Gastroesophageal sphincter (tissue), 4 donors: Measurements from ENCODE around the gene BAIAP2L1. TPM values are rescaled to one million over a fixed set of nuclear protein-coding genes. Genes with fewer than 3 reads are reported as not detected.
"Not testable (repeated sequence)": the region's sequence is repeated elsewhere in the genome, so short reads cannot be mapped to it uniquely, and the experiment has no call there.

Experiments used
- ATAC-seq: fragments of 150-250 bp; one replicate; pipeline ENCODE4 v1.9.1; 2016; ENCODE audit warnings: mild to moderate bottlenecking, moderate library complexity
- H3K27ac ChIP-seq, 4 donors: fragments of 200-600 bp; sonication (generic) in 3 of 4; 1 replicate in 3 of 4; 2 replicates in 1 of 4; pipeline ENCODE4 v1.5.1; 2016 to 2019
- H3K27me3 ChIP-seq: fragments of 200-600 bp; sonication (generic); one replicate; pipeline ENCODE4 v1.5.1; 2019
- H3K36me3 ChIP-seq, 2 donors: fragments of 200-600 bp; sonication (generic); one replicate each; pipeline ENCODE4 v1.5.1; 2019; ENCODE audit warnings: control low read depth in 1 of 2
- H3K4me1 ChIP-seq, 3 donors: fragments of 200-600 bp; sonication (generic); 1 replicate in 2 of 3; 2 replicates in 1 of 3; pipeline ENCODE4 v1.5.1; 2016 to 2019; ENCODE audit warnings: control low read depth in 2 of 3
- H3K4me3 ChIP-seq, 2 donors: fragments of 200-600 bp; sonication (generic); one replicate each; pipeline ENCODE4 v1.5.1; 2019; ENCODE audit warnings: mild to moderate bottlenecking in 1 of 2, moderate library complexity in 1 of 2
- H3K9me3 ChIP-seq, 3 donors: fragments of 200-600 bp; sonication (generic); one replicate each; pipeline ENCODE4 v1.5.1; 2017 to 2019; ENCODE audit warnings: control low read depth in 2 of 3
- EP300 ChIP-seq: sonication (generic); formaldehyde crosslinking; IDR thresholded peaks from one replicate; pipeline ENCODE4 v1.6.1; 2017; ENCODE audit warnings: antibody characterized with exemption, mild to moderate bottlenecking
- POLR2A ChIP-seq, 2 donors: fragments of 450-650 bp; IDR thresholded peaks; one replicate each; pipeline ENCODE4 v1.6.1; 2017; ENCODE audit warnings: antibody characterized with exemption in 2 of 2, mild to moderate bottlenecking in 2 of 2, moderate library complexity in 1 of 2
- POLR2AphosphoS5 ChIP-seq: sonication (generic); formaldehyde crosslinking; IDR thresholded peaks from one replicate; pipeline ENCODE4 v1.6.1; 2017; ENCODE audit warnings: antibody characterized with exemption
- WGBS, 2 donors: methylation state at CpG; one replicate each; pipeline ENCODE4 v1.1.5; 2018; ENCODE audit warnings: low coverage in 1 of 2; 5-methylcytosine and 5-hydroxymethylcytosine counted together
- total RNA-seq, 4 donors: library from RNA; depleted of rRNA; stranded (reverse); fragments of >200 nt; gene quantifications; one replicate each; pipeline ENCODE4 v1.1.0, GENCODE V29; 2016
- TF ChIP-seq, protein P1 (sequence below), 4 experiments: fragments of 200-600 bp in 2 of 4; fragments of 450-650 bp in 2 of 4; sonication (generic) in 1 of 4; IDR thresholded peaks; one replicate each; pipeline ENCODE4 v1.5.1; 2017 to 2019; ENCODE audit warnings: antibody characterized with exemption in 4 of 4, mild to moderate bottlenecking in 2 of 4, moderate library complexity in 2 of 4

BAIAP2L1 gene
- total RNA-seq, 4 donors from 2014 or later = 0.13 to 6.7 (median 2.1) TPM

DNA sequence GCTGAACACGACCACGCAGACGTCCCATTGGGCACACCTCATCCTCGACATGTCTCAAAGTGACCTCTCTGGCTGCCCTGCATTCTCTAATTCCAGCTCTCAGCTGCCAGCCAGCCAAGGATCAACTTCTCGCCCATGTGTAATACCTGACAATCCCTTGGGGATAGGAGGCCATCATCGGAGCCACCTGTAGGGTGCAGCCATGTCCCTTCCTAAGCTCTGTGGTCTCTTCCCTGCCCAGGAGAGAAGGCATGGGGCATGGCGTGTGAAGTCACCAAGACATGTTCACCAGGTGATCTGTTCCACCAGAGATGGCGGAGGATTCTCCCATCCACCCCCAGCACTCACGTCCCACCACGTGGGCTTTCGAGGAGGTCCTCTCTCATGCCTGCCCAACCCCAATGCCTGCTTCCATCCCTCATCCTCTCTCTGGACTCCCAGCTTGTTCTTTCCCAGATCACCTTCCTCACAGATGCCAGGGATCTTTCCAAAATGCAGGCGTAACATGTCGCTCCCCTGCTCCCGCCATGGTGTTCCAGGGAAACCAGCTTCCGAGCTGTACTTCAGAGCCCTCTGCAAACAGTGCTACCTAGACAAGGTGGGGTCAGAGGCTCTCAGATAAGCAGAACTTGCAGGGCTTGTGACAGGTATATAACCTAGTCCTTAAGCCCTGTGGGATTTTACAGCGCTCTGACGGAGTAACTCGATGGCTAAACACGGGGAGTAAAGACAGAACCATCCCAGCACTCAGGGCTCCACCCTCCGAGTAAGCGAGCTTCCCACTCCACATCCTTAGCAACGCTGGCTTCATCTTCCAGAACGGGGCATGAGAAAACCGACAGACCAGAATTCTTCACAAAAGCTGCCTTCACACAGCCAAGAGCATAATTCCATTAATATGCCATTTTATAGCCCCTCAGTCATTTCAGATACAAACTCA, 78.3 kb downstream of the BAIAP2L1 start:
- H3K36me3 ChIP-seq = no peaks in the 10 kb centered on the region
- H3K4me3 ChIP-seq = no peak overlapping the region
- TF ChIP-seq POLR2A (IDR thresholded peaks at IDR 0.05) = no peak
- TF ChIP-seq, protein P1, sequence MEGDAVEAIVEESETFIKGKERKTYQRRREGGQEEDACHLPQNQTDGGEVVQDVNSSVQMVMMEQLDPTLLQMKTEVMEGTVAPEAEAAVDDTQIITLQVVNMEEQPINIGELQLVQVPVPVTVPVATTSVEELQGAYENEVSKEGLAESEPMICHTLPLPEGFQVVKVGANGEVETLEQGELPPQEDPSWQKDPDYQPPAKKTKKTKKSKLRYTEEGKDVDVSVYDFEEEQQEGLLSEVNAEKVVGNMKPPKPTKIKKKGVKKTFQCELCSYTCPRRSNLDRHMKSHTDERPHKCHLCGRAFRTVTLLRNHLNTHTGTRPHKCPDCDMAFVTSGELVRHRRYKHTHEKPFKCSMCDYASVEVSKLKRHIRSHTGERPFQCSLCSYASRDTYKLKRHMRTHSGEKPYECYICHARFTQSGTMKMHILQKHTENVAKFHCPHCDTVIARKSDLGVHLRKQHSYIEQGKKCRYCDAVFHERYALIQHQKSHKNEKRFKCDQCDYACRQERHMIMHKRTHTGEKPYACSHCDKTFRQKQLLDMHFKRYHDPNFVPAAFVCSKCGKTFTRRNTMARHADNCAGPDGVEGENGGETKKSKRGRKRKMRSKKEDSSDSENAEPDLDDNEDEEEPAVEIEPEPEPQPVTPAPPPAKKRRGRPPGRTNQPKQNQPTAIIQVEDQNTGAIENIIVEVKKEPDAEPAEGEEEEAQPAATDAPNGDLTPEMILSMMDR (IDR thresholded peaks at IDR 0.05) = no peak
- TF ChIP-seq EP300 = no peak
- no peak for TF ChIP-seq POLR2AphosphoS5
- 30 to 67% methylated on average over 6 to 13 of the region's 24 CpGs for WGBS, 2 donors
- peaks cover 47% of the 10 kb centered on the region for H3K27me3 ChIP-seq
- H3K27ac ChIP-seq = no peak overlapping the region
- no peak for ATAC-seq
- peaks cover 0 to 10% (median 0%) of the 10 kb centered on the region in 3 donors for H3K4me1 ChIP-seq
- H3K9me3 ChIP-seq = no peaks in the 10 kb centered on the region

DNA sequence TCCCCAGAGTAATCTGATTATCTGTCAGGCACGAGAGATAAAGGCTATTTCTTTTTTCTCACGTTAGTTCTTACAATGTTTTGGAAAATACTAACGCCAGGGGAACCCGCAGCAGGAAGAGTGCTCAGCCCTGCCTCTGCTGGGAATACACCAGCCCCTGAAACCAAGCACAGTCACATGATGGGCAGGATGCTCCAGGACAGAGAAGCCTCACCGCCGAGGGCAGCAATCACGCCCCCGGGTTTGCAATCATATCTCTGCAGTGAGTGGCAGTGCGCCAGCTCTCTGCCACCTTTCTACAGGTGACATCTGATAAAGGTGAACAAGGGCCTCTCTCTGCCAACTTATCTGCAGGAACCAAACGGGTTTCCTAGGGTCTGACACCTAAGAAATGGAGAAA, 79.6 kb downstream of the BAIAP2L1 start:
- no peak overlapping the region for H3K27ac ChIP-seq
- no peaks in the 10 kb centered on the region for H3K36me3 ChIP-seq
- 54 to 79% methylated on average over 4 to 8 of the region's 10 CpGs for WGBS, 2 donors
- H3K4me1 ChIP-seq = peaks cover 0 to 10% (median 0%) of the 10 kb centered on the region in 3 donors
- H3K4me3 ChIP-seq = no peak overlapping the region
- no peaks in the 10 kb centered on the region for H3K9me3 ChIP-seq
- no peak for ATAC-seq
- TF ChIP-seq POLR2AphosphoS5 (no peak), POLR2A (IDR thresholded peaks at IDR 0.05) (no peak), EP300 (no peak)
- TF ChIP-seq, protein P1 (IDR thresholded peaks at IDR 0.05) = no peak
- H3K27me3 ChIP-seq = peaks cover 47% of the 10 kb centered on the region

DNA sequence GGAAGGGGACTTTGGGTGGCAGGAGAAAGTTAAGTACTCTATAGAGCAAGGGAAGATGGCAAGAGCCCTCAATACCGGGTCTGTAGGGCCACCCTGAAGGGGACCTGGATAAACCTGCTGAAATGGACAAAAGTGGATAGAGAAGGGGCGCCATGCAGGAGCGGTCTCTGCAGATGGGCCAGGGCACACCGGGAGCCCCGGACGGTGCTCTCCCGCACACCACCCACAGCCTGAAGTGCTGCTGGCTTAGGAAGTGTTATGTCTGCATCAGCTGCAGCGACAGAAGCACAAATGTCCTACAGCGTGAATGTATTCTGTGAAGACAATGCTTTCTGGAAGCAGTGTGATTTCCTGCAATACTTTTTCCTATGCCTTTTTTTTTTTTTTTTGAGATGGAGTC, 81.7 kb downstream of the BAIAP2L1 start:
- H3K4me1 ChIP-seq = peaks cover 0 to 10% (median 0%) of the 10 kb centered on the region in 3 donors
- no peak overlapping the region for H3K27ac ChIP-seq
- TF ChIP-seq POLR2AphosphoS5 = no peak
- TF ChIP-seq, protein P1 (IDR thresholded peaks at IDR 0.05) = no peak
- TF ChIP-seq EP300 = no peak
- no peak for TF ChIP-seq POLR2A (IDR thresholded peaks at IDR 0.05)
- H3K4me3 ChIP-seq = no peak overlapping the region
- WGBS, 2 donors = 83 to 91% methylated on average over 2 to 8 of the region's 9 CpGs
- no peak for ATAC-seq
- H3K9me3 ChIP-seq = no peaks in the 10 kb centered on the region
- peaks cover 31% of the 10 kb centered on the region for H3K27me3 ChIP-seq
- H3K36me3 ChIP-seq = no peaks in the 10 kb centered on the region

DNA sequence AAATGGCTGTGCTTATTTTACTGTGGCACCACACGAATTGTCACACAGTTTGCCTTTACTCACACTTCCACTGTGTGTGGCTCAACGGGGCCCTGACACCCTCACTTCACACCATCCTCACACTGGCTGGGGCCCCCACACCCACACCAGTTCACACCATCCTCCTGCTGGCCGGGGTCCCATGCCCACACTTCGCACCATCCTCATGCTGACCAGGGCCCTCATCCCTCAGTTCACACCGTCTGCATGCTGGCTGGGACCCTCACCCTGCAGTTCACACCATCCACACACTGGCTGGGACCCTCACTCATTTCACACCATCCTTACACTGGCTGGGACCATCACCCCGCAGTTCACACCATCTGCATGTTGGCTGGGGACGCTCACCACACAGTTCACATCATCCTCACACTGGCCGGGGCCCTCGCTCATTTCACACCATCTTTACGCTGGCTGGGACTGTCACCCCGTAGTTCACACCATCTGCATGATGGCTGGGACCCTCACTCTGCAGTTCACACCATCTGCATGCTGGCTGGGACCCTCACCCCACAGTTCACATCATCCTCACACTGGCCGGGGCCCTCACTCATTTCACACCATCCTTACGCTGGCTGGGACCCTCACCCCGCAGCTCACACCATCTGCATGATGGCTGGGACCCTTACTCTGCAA, 83.4 kb downstream of the BAIAP2L1 start:
- no peak for ATAC-seq
- H3K9me3 ChIP-seq = no peaks in the 10 kb centered on the region
- no peak overlapping the region for H3K4me3 ChIP-seq

DNA sequence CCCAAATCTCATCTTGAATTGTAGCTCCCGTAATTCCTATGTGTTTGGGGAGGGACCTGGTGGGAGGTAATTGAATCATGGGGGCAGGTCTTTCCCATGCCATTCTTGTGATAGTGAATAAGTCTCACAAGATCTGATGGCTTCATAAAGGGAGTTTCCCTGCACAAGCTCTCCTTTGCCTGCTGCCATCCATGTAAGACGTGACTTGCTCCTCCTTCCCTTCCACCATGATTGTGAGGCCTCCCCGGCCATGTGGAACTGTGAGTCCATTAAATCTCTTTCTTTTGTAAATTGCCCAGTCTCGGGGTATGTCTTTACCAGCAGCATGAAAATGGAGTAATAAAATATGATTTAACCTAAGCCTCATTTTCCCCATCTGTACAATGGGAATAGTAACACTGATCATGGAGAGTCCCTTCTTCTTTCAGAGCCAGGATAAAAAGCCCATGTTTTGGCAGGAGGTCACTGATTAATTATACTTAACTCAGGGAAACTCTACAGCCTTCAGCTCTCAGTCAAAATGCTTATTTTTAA, 84.8 kb downstream of the BAIAP2L1 start:
- not testable (repeated sequence) for ATAC-seq
- WGBS, 2 donors = 92 to 100% methylated on average over 2 to 3 of the region's 4 CpGs

More for the DNA sequence above, 83.4 kb downstream of the BAIAP2L1 start:
- Histone ChIP-seq H3K27ac (no peak overlapping the region), H3K36me3 (no peaks in the 10 kb centered on the region), H3K27me3 (peaks cover 17% of the 10 kb centered on the region), H3K4me1 (no peaks in the 10 kb centered on the region)
- TF ChIP-seq POLR2A (IDR thresholded peaks at IDR 0.05) (no peak), EP300 (no peak), POLR2AphosphoS5 (no peak)
- TF ChIP-seq, protein P1 (IDR thresholded peaks at IDR 0.05) = no peak
- WGBS, 2 donors = 88 to 95% methylated on average over 12 of the region's 14 CpGs

More for the DNA sequence above, 84.8 kb downstream of the BAIAP2L1 start:
- not testable (repeated sequence) for H3K4me3 ChIP-seq, H3K9me3 ChIP-seq, H3K27ac ChIP-seq, H3K27me3 ChIP-seq, H3K4me1 ChIP-seq, H3K36me3 ChIP-seq
